ENCODE results near the gene RPUSD1.

GRCh38 chr16:782258-782657, 5.9 kb downstream of the RPUSD1 start:
- no peak for TF ChIP-seq PPARA (CRISPR knock-in tag; IDR thresholded peaks at IDR 0.05; ENCODE audit: borderline replicate concordance)
- no peak for TF ChIP-seq ZNF565 (CRISPR knock-in tag; conservative IDR thresholded peaks at IDR 0.05; ENCODE audit: low read depth)
- TF ChIP-seq PATZ1 (CRISPR knock-in tag; IDR thresholded peaks at IDR 0.05; ENCODE audit: borderline replicate concordance) = no peak
- TF ChIP-seq TSHZ2 (CRISPR knock-in tag; IDR thresholded peaks at IDR 0.05) = no peak
- no peak for TF ChIP-seq ISL1 (CRISPR knock-in tag; IDR thresholded peaks at IDR 0.05)
- TF ChIP-seq GLIS3 (CRISPR knock-in tag; IDR thresholded peaks at IDR 0.05) = no peak
- TF ChIP-seq CREB5 (CRISPR knock-in tag; IDR thresholded peaks at IDR 0.05; ENCODE audit: low read depth) = no peak
- TF ChIP-seq ARNTL (CRISPR knock-in tag; IDR thresholded peaks at IDR 0.05; ENCODE audit: borderline replicate concordance, low read depth) = no peak
- TF ChIP-seq ZC3H10 (CRISPR knock-in tag; IDR thresholded peaks at IDR 0.05) = no peak
- no peak for TF ChIP-seq ZNF70 (CRISPR knock-in tag; IDR thresholded peaks at IDR 0.05)

Measured in SK-N-SH treated with all-trans-retinoic acid at 6 μM for 48 hours (cell line).